Kasumi-1 (cell line): Measurements from ENCODE around the gene VSIG10.
"Not testable (repeated sequence)": the region's sequence is repeated elsewhere in the genome, so short reads cannot be mapped to it uniquely, and the experiment has no call there.

Experiments used
- DNase-seq, 2 experiments: peaks; one replicate each; lab custom pipeline; 2025; lab: John Stamatoyannopoulos, UW

The VSIG10 gene

DNA sequence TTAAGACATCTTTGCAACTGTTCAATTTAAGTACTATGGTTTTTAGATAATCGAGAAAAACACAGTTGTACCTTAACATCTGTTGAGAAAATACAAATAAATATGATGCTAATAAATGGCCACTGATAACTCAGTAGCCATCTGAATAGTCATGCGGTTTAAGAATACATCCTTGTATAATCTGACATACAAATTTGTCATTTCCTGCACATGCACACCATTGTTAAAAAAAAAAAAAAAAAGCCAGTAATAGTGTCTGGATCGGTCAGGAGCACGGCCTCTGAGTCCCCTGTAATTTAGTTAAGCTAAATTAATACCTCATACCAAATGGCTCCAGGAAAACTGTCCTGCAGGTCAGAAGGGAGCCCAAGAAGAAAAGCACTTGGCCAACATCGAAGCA is 70.5 kb downstream of the VSIG10 start:
- no peak for DNase-seq

GRCh38 chr12:118032188-118032587 is 71.6 kb downstream of the VSIG10 start:
- no peak for DNase-seq

- no peak for DNase-seq
These were observed 74.6 kb downstream of the VSIG10 start for GRCh38 chr12:118029166-118029565.

DNA sequence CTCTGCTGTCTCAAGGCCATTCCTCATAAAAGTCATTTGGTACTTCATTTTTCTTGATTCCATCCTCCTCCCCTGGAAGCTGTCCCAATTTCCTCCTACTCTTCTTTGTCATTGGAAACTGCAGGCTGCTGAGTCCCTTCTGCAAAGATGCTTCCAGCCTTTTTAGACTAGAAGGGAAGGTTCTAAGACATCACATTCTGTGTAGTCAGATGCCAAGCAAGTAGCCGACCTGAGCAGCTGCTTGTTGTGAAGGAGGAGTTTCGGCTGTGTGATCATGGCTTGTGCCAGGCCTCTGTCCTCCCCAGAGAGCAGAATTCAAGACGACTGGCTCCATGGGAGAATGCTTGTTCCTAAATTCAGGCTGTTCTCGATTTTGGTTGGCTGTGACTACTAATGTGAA is 78.6 kb downstream of the VSIG10 start:
- no peak for DNase-seq

- no peak for DNase-seq
These were observed 80.4 kb downstream of the VSIG10 start for GRCh38 chr12:118023301-118023860.

DNA sequence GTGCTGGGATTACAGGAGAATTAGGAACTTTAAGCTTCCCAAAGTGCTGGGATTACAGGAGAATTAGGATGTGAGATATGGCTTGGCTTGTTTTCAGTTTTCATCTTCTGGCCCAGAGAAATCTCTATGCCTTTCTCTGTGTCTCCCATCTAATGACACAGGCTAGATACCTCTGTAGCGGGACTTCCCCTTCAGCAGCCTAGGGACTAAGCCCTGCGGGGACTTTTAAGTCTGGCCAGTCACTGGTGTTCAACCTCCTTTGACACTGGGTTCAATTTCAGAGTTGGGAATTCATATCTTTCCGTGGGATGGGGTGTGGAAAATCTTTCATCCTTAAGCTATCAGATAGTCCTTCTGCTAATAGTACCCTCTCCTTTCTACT is 81.1 kb downstream of the VSIG10 start:
- no peak for DNase-seq

GRCh38 chr12:118022097-118022727 is 81.6 kb downstream of the VSIG10 start:
- not testable (repeated sequence) for DNase-seq

DNA sequence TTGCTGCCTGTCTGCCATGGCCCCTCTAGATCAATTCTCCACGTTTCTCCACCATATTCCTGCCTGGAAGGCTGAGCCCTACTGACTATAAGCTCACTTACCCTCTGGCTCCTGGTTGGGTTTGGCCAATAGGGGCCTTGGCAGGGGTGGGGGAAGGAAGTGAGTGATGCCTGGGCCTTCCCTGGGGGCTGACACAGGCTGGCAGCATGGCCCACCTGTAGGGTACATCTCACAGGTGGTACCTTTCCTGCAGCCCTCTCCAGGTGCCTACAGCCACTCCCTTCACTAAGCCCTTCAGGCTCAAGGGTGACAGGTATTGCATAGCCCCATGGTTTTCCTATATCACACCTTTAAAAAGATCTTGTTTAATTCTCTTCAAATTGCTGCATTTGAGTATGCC is 83.8 kb downstream of the VSIG10 start:
- no peak for DNase-seq

- DNase-seq = no peak
These were observed 85.9 kb downstream of the VSIG10 start for GRCh38 chr12:118017926-118018325.

DNA sequence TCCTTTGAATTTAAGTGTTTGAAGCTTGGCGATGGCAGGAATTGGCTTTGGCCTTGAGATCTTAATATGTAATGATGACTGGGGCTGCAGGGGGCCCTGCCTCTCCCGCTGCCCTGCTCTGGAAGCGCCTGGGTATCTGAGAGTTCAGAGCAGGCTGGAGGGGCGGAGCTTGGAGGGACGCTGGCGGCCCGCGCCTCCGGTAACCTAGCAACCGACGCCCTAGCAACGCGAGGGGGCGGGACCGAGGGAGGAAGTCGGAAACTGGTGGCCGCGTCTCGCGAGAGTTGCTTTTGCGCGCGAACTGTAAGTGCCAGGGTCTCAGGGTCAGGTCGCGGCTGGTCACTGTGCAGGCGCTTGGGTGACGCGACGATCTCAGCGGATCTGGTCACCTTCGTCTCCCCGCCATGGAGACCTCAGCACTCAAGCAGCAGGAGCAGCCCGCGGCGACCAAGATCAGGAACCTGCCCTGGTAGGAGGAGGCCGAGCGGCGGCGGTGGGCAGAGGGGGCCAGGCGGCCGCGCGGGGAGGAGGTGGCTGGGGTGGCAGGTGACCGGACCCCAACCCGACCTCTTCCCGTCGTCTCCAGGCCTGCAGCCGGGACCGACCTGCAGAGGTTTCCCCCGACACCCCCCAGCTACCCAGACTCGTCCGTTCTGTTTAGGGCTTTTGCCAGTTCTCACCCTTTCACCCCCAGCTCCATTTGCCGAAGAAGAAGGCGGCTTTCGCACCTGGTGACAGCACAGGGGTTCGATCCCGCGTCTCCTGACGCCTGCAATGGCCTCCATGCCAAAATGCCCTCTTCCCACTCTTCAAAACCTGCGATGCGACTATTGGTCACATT is 87.2 kb downstream of the VSIG10 start, which contains the start of gene RFC5:
RFC5 (plus strand) TSS at position 280 of the 841 bp plus-strand sequence; CDS start at position 405, 125 bp downstream.
- peak; percentile 95 to 96 for DNase-seq

DNA sequence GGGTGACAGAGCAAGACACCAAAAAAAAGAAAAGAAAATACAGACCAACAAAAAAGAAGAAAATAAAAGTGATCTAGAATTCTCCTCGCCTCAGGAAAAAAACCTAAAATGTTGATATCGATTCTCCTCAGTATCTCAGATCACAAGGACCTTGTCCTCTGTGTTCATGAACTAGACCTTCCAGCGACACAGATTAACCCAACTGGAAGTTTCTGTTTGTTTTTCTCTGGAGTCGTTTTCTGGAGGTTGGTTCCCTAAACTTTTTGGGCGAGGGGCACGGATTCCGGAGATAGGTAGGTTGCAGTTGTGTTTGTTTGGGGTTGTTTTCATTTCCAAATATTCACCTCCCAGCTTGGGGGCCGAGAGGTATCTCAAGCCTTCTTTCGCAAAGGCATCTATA is 87.9 kb downstream of the VSIG10 start:
- no peak for DNase-seq

- DNase-seq = no peak
These were observed 88.5 kb downstream of the VSIG10 start for GRCh38 chr12:118015306-118015705.
